B cell (primary cell): ENCODE measurements around the gene APOM. TPM values are rescaled to one million over a fixed set of nuclear protein-coding genes. Genes with fewer than 3 reads are reported as not detected.

ENCODE experiments used
- ATAC-seq: fragments of 200-7000 bp; cut with Tn5 transposase; one replicate; pipeline ENCODE4 v1.10.0; 2021; ENCODE audit warnings: low read depth, mild to moderate bottlenecking, moderate number of reproducible peaks, moderate library complexity
- CTCF ChIA-PET: fragments of 350-600 bp; sonication (Branson Sonifier 250); formaldehyde crosslinking; loops from one replicate; lab custom pipeline; 2021; ENCODE audit warnings: antibody characterized with exemption, inconsistent platforms; lab: Charles Lee
- POLR2A ChIA-PET: fragments of 350-600 bp; sonication (Branson Sonifier 250); formaldehyde crosslinking; loops from one replicate; lab custom pipeline; 2021; ENCODE audit warnings: antibody characterized with exemption; lab: Charles Lee
- DNase-seq: peaks from one replicate; pipeline ENCODE4 v3.0.0; 2013
- H2AFZ ChIP-seq: 2 replicates; pipeline ENCODE4 v1.6.1; 2012; ENCODE audit warnings: mild to moderate bottlenecking, low read depth, low read length; ENCODE audit not compliant: insufficient read depth, poor library complexity, severe bottlenecking
- H3K27ac ChIP-seq, 2 donors: 1 replicate in 1 of 2; 2 replicates in 1 of 2; pipeline ENCODE4 v1.5.1; 2012 to 2013; ENCODE audit warnings: low read length in 2 of 2, mild to moderate bottlenecking in 2 of 2, moderate library complexity in 1 of 2
- H3K27me3 ChIP-seq, 4 experiments: fragments of 200-600 bp in 1 of 4; sonication (generic) in 1 of 4; replicated peaks in 1 of 4; 1 replicate in 2 of 4; 2 replicates in 2 of 4; pipeline versions ENCODE4 v1.6.1 to v1.7.0; 2013 to 2016; ENCODE audit warnings: low read length in 3 of 4, mild to moderate bottlenecking in 2 of 4, mixed read lengths in 1 of 4, moderate library complexity in 1 of 4; ENCODE audit not compliant: insufficient read depth in 4 of 4, control insufficient read depth in 3 of 4; ENCODE audit errors: control extremely low read depth in 1 of 4
- H3K36me3 ChIP-seq, 2 experiments: replicated peaks in 1 of 2; 1 replicate in 1 of 2; 2 replicates in 1 of 2; pipeline versions ENCODE4 v1.6.1 to v1.7.1; 2013; ENCODE audit warnings: low read length in 1 of 2; ENCODE audit not compliant: insufficient read depth in 2 of 2, control insufficient read depth in 1 of 2; ENCODE audit errors: control extremely low read depth in 1 of 2, extremely low read depth in 1 of 2
- H3K4me1 ChIP-seq, 2 donors: fragments of 200-600 bp in 1 of 2; sonication (generic) in 1 of 2; 1 replicate in 1 of 2; 2 replicates in 1 of 2; pipeline versions ENCODE4 v1.5.1 to v1.6.1; 2013 to 2017; ENCODE audit warnings: low read length in 2 of 2; ENCODE audit not compliant: control insufficient read depth in 2 of 2, insufficient read depth in 2 of 2
- H3K4me2 ChIP-seq: replicated peaks from 2 replicates; pipeline ENCODE3; 2012; ENCODE audit warnings: mild to moderate bottlenecking, low read depth, low read length; ENCODE audit not compliant: poor library complexity, severe bottlenecking
- H3K4me3 ChIP-seq, 5 experiments: fragments of 200-600 bp in 1 of 5; sonication (generic) in 1 of 5; 1 replicate in 3 of 5; 2 replicates in 2 of 5; pipeline versions ENCODE4 v1.5.1 to v1.7.0; 2011 to 2016; ENCODE audit warnings: low read length in 4 of 5, mild to moderate bottlenecking in 4 of 5, low read depth in 2 of 5, control low read depth in 1 of 5, moderate library complexity in 1 of 5; ENCODE audit not compliant: insufficient read depth in 1 of 5; ENCODE audit errors: control extremely low read depth in 1 of 5, extremely low read depth in 1 of 5
- H3K79me2 ChIP-seq: fragments of 200-600 bp; sonication (generic); one replicate; pipeline ENCODE4 v1.6.0; 2016; ENCODE audit warnings: low read length; ENCODE audit not compliant: control insufficient read depth, insufficient read depth
- H3K9ac ChIP-seq: fragments of 200-600 bp; sonication (generic); 2 replicates; pipeline ENCODE4 v1.6.1; 2017; ENCODE audit warnings: mild to moderate bottlenecking, low read length, moderate library complexity
- H3K9me3 ChIP-seq, 3 donors: one replicate each; pipeline versions ENCODE4 v1.6.1 to v1.7.1; 2013; ENCODE audit warnings: low read length in 2 of 3; ENCODE audit not compliant: control insufficient read depth in 2 of 3, insufficient read depth in 1 of 3; ENCODE audit errors: control extremely low read depth in 1 of 3
- H4K20me1 ChIP-seq: 2 replicates; pipeline ENCODE4 v1.6.0; 2012; ENCODE audit warnings: mild to moderate bottlenecking, low read length; ENCODE audit not compliant: insufficient read depth, control insufficient read depth, poor library complexity, severe bottlenecking
- H3K27ac Mint-ChIP-seq: one replicate; pipeline ENCODE4 v1.8.0; 2021; ENCODE audit warnings: mixed read lengths
- H3K27me3 Mint-ChIP-seq: one replicate; pipeline ENCODE4 v1.8.0; 2021; ENCODE audit warnings: mixed read lengths
- H3K4me1 Mint-ChIP-seq: one replicate; pipeline ENCODE4 v1.8.0; 2021; ENCODE audit warnings: mixed read lengths
- H3K4me3 Mint-ChIP-seq: one replicate; pipeline ENCODE4 v1.8.0; 2021; ENCODE audit warnings: mixed read lengths
- H3K9me3 Mint-ChIP-seq: one replicate; pipeline ENCODE4 v1.8.0; 2022; ENCODE audit warnings: mixed read lengths; ENCODE audit not compliant: insufficient read depth
- CTCF ChIP-seq: fragments of 200-600 bp; IDR thresholded peaks from one replicate; pipeline ENCODE4 v1.8.0; 2022; ENCODE audit warnings: antibody characterized with exemption, mild to moderate bottlenecking
- EZH2 ChIP-seq: IDR thresholded peaks from 2 replicates; pipeline ENCODE4 v1.6.1; 2012; ENCODE audit warnings: borderline replicate concordance, low read depth, mild to moderate bottlenecking, moderate library complexity, low read length; ENCODE audit not compliant: insufficient read depth, poor library complexity, severe bottlenecking
- WGBS: methylation state at CpG from one replicate; pipeline ENCODE4 v1.1.5; 2013; ENCODE audit warnings: missing lambda C conversion rate; ENCODE audit not compliant: insufficient coverage; 5-methylcytosine and 5-hydroxymethylcytosine counted together
- intact Hi-C: fragments of 100-400 bp; cut with micrococcal nuclease; formaldehyde crosslinking; loops from one replicate; pipeline ENCODE4 v1.10.0; 2022
- polyA plus RNA-seq: library from polyadenylated mRNA; depleted of rRNA; stranded (reverse); fragments of >200 nt; gene quantifications from 2 replicates; pipeline ENCODE4 v1.2.3, GENCODE V29; 2012
- total RNA-seq, 2 donors: library from RNA; stranded (reverse); fragments of 120-200 nt in 1 of 2; gene quantifications; 1 replicate in 1 of 2; 2 replicates in 1 of 2; pipeline versions ENCODE4 v1.2.3 to v1.2.4, GENCODE V29; 2013 to 2022

APOM gene
- total and polyA plus RNA-seq, 2 donors (not counting 1 experiment from before 2014, with no cell fraction given) = 3.6 to 11.6 TPM

- Mint-ChIP-seq H3K4me3 (no peak overlapping the region), H3K4me1 (peaks cover 34% of the 10 kb centered on the region), H3K9me3 (no peaks in the 10 kb centered on the region), H3K27ac (peak overlapping the region; percentile 65), H3K27me3 (no peaks in the 10 kb centered on the region)
- H4K20me1 ChIP-seq = no peaks in the 10 kb centered on the region
- no peak overlapping the region for H3K27ac ChIP-seq
- peak overlapping the region; percentile 41 for H3K4me2 ChIP-seq
- no peak overlapping the region for H3K4me3 ChIP-seq
- no peaks in the 10 kb centered on the region for H3K27me3 ChIP-seq
- WGBS = 62% methylated on average over 4 of the region's 4 CpGs
- ChIA-PET CTCF (interaction anchor here (1.3 kb wide), 1 partner anchor 53 kb away, joined by 4 read pairs; the partner anchor contains the start of gene DDAH2), POLR2A (interaction anchor here (0.5 kb wide), 2 partner anchors 211 to 1182 kb away, joined by 3 read pairs; no protein-coding TSS in a partner anchor)
- no peaks in the 10 kb centered on the region for H3K9me3 ChIP-seq
- no peaks in the 10 kb centered on the region for H3K79me2 ChIP-seq
- intact Hi-C loops = no loop called here
- TF ChIP-seq CTCF = no peak
- TF ChIP-seq EZH2 = no peak
- H3K36me3 ChIP-seq = peaks cover 5 to 11% of the 10 kb centered on the region in 2 experiments
- H2AFZ ChIP-seq = peak overlapping the region; percentile 18
- ATAC-seq (no peak), DNase-seq (peak; percentile 47)
- peaks cover 11 to 24% of the 10 kb centered on the region in 2 donors for H3K4me1 ChIP-seq
- H3K9ac ChIP-seq = no peak overlapping the region
Measured at GRCh38 chr6:31676322-31676903, 20.7 kb downstream of the APOM start.

GRCh38 chr6:31676904-31677303, 21.2 kb downstream of the APOM start:
- no peak overlapping the region for H3K27ac ChIP-seq

More at GRCh38 chr6:31676904-31677303, 21.2 kb downstream of the APOM start:
- Mint-ChIP-seq H3K4me3 (no peak overlapping the region), H3K27ac (no peak overlapping the region), H3K27me3 (no peaks in the 10 kb centered on the region), H3K4me1 (peaks cover 39% of the 10 kb centered on the region), H3K9me3 (no peaks in the 10 kb centered on the region)
- peaks cover 5 to 7% of the 10 kb centered on the region in 2 experiments for H3K36me3 ChIP-seq
- intact Hi-C loops = no loop called here
- H3K4me1 ChIP-seq = peaks cover 15 to 29% of the 10 kb centered on the region in 2 donors
- no peak for ATAC-seq
- no peak for DNase-seq
- 92% methylated on average over 2 of the region's 6 CpGs for WGBS
- ChIA-PET CTCF (interaction anchor here (1.6 to 3.3 kb wide), 2 partner anchors 126 to 187 kb away, joined by 7 to 11 read pairs; no protein-coding TSS in a partner anchor), POLR2A (no interaction called here)
- no peaks in the 10 kb centered on the region for H3K9me3 ChIP-seq
- TF ChIP-seq EZH2 = no peak
- no peak overlapping the region for H3K4me3 ChIP-seq
- no peaks in the 10 kb centered on the region for H3K79me2 ChIP-seq
- H4K20me1 ChIP-seq = no peaks in the 10 kb centered on the region
- H3K27me3 ChIP-seq = no peaks in the 10 kb centered on the region
- H3K9ac ChIP-seq = no peak overlapping the region
- H3K4me2 ChIP-seq = no peak overlapping the region
- no peak overlapping the region for H2AFZ ChIP-seq
